B cell (primary cell): ENCODE data around the gene TLNRD1. TPM values are rescaled to one million over a fixed set of nuclear protein-coding genes. Genes with fewer than 3 reads are reported as not detected.

Experiments used
- ATAC-seq: fragments of 200-7000 bp; cut with Tn5 transposase; one replicate; pipeline ENCODE4 v1.10.0; 2021; ENCODE audit warnings: low read depth, mild to moderate bottlenecking, moderate number of reproducible peaks, moderate library complexity
- CTCF ChIA-PET: fragments of 350-600 bp; sonication (Branson Sonifier 250); formaldehyde crosslinking; loops from one replicate; lab custom pipeline; 2021; ENCODE audit warnings: antibody characterized with exemption, inconsistent platforms; lab: Charles Lee
- POLR2A ChIA-PET: fragments of 350-600 bp; sonication (Branson Sonifier 250); formaldehyde crosslinking; loops from one replicate; lab custom pipeline; 2021; ENCODE audit warnings: antibody characterized with exemption; lab: Charles Lee
- DNase-seq: peaks from one replicate; pipeline ENCODE4 v3.0.0; 2013
- H2AFZ ChIP-seq: 2 replicates; pipeline ENCODE4 v1.6.1; 2012; ENCODE audit warnings: mild to moderate bottlenecking, low read depth, low read length; ENCODE audit not compliant: insufficient read depth, poor library complexity, severe bottlenecking
- H3K27ac ChIP-seq, 2 donors: 1 replicate in 1 of 2; 2 replicates in 1 of 2; pipeline ENCODE4 v1.5.1; 2012 to 2013; ENCODE audit warnings: low read length in 2 of 2, mild to moderate bottlenecking in 2 of 2, moderate library complexity in 1 of 2
- H3K27me3 ChIP-seq, 4 experiments: fragments of 200-600 bp in 1 of 4; sonication (generic) in 1 of 4; replicated peaks in 1 of 4; 1 replicate in 2 of 4; 2 replicates in 2 of 4; pipeline versions ENCODE4 v1.6.1 to v1.7.0; 2013 to 2016; ENCODE audit warnings: low read length in 3 of 4, mild to moderate bottlenecking in 2 of 4, mixed read lengths in 1 of 4, moderate library complexity in 1 of 4; ENCODE audit not compliant: insufficient read depth in 4 of 4, control insufficient read depth in 3 of 4; ENCODE audit errors: control extremely low read depth in 1 of 4
- H3K36me3 ChIP-seq, 2 experiments: replicated peaks in 1 of 2; 1 replicate in 1 of 2; 2 replicates in 1 of 2; pipeline versions ENCODE4 v1.6.1 to v1.7.1; 2013; ENCODE audit warnings: low read length in 1 of 2; ENCODE audit not compliant: insufficient read depth in 2 of 2, control insufficient read depth in 1 of 2; ENCODE audit errors: control extremely low read depth in 1 of 2, extremely low read depth in 1 of 2
- H3K4me1 ChIP-seq, 2 donors: fragments of 200-600 bp in 1 of 2; sonication (generic) in 1 of 2; 1 replicate in 1 of 2; 2 replicates in 1 of 2; pipeline versions ENCODE4 v1.5.1 to v1.6.1; 2013 to 2017; ENCODE audit warnings: low read length in 2 of 2; ENCODE audit not compliant: control insufficient read depth in 2 of 2, insufficient read depth in 2 of 2
- H3K4me2 ChIP-seq: replicated peaks from 2 replicates; pipeline ENCODE3; 2012; ENCODE audit warnings: mild to moderate bottlenecking, low read depth, low read length; ENCODE audit not compliant: poor library complexity, severe bottlenecking
- H3K4me3 ChIP-seq, 5 experiments: fragments of 200-600 bp in 1 of 5; sonication (generic) in 1 of 5; 1 replicate in 3 of 5; 2 replicates in 2 of 5; pipeline versions ENCODE4 v1.5.1 to v1.7.0; 2011 to 2016; ENCODE audit warnings: low read length in 4 of 5, mild to moderate bottlenecking in 4 of 5, low read depth in 2 of 5, control low read depth in 1 of 5, moderate library complexity in 1 of 5; ENCODE audit not compliant: insufficient read depth in 1 of 5; ENCODE audit errors: control extremely low read depth in 1 of 5, extremely low read depth in 1 of 5
- H3K79me2 ChIP-seq: fragments of 200-600 bp; sonication (generic); one replicate; pipeline ENCODE4 v1.6.0; 2016; ENCODE audit warnings: low read length; ENCODE audit not compliant: control insufficient read depth, insufficient read depth
- H3K9ac ChIP-seq: fragments of 200-600 bp; sonication (generic); 2 replicates; pipeline ENCODE4 v1.6.1; 2017; ENCODE audit warnings: mild to moderate bottlenecking, low read length, moderate library complexity
- H3K9me3 ChIP-seq, 3 donors: one replicate each; pipeline versions ENCODE4 v1.6.1 to v1.7.1; 2013; ENCODE audit warnings: low read length in 2 of 3; ENCODE audit not compliant: control insufficient read depth in 2 of 3, insufficient read depth in 1 of 3; ENCODE audit errors: control extremely low read depth in 1 of 3
- H4K20me1 ChIP-seq: 2 replicates; pipeline ENCODE4 v1.6.0; 2012; ENCODE audit warnings: mild to moderate bottlenecking, low read length; ENCODE audit not compliant: insufficient read depth, control insufficient read depth, poor library complexity, severe bottlenecking
- H3K27ac Mint-ChIP-seq: one replicate; pipeline ENCODE4 v1.8.0; 2021; ENCODE audit warnings: mixed read lengths
- H3K27me3 Mint-ChIP-seq: one replicate; pipeline ENCODE4 v1.8.0; 2021; ENCODE audit warnings: mixed read lengths
- H3K4me1 Mint-ChIP-seq: one replicate; pipeline ENCODE4 v1.8.0; 2021; ENCODE audit warnings: mixed read lengths
- H3K4me3 Mint-ChIP-seq: one replicate; pipeline ENCODE4 v1.8.0; 2021; ENCODE audit warnings: mixed read lengths
- H3K9me3 Mint-ChIP-seq: one replicate; pipeline ENCODE4 v1.8.0; 2022; ENCODE audit warnings: mixed read lengths; ENCODE audit not compliant: insufficient read depth
- EZH2 ChIP-seq: IDR thresholded peaks from 2 replicates; pipeline ENCODE4 v1.6.1; 2012; ENCODE audit warnings: borderline replicate concordance, low read depth, mild to moderate bottlenecking, moderate library complexity, low read length; ENCODE audit not compliant: insufficient read depth, poor library complexity, severe bottlenecking
- WGBS: methylation state at CpG from one replicate; pipeline ENCODE4 v1.1.5; 2013; ENCODE audit warnings: missing lambda C conversion rate; ENCODE audit not compliant: insufficient coverage; 5-methylcytosine and 5-hydroxymethylcytosine counted together
- intact Hi-C: fragments of 100-400 bp; cut with micrococcal nuclease; formaldehyde crosslinking; loops from one replicate; pipeline ENCODE4 v1.10.0; 2022
- polyA plus RNA-seq: library from polyadenylated mRNA; depleted of rRNA; stranded (reverse); fragments of >200 nt; gene quantifications from 2 replicates; pipeline ENCODE4 v1.2.3, GENCODE V29; 2012
- total RNA-seq, 2 donors: library from RNA; stranded (reverse); fragments of 120-200 nt in 1 of 2; gene quantifications; 1 replicate in 1 of 2; 2 replicates in 1 of 2; pipeline versions ENCODE4 v1.2.3 to v1.2.4, GENCODE V29; 2013 to 2022
- TF ChIP-seq, protein P1 (sequence below): fragments of 200-600 bp; IDR thresholded peaks from one replicate; pipeline ENCODE4 v1.8.0; 2022; ENCODE audit warnings: antibody characterized with exemption, mild to moderate bottlenecking

The TLNRD1 gene
- total and polyA plus RNA-seq, 2 donors (not counting 1 experiment from before 2014, with no cell fraction given): 11.4 to 26.7 TPM

DNA sequence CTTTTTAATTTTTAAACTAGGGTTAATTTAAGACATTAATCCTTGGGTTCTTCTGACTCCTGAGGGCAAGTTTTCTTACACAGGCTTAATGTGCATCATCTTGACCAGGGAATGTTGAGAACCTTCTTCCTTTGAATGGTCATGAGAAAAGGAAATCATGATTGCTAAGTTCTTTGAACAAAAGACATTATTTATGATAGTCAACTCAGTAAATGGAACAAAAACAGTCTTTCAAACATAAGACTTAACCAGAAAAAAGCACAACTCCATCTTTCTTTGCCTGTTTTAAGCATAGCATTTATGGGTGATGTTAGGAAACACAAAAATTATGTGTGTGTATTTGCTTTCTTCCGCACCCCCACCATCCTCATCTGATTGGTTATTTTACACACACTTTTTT, 5.4 kb downstream of the TLNRD1 start:
- peaks cover 52% of the 10 kb centered on the region for H3K4me1 Mint-ChIP-seq
- intact Hi-C loops: loop anchor here (10.0 kb wide), 1 partner anchor 1259 kb away; the partner anchor contains the start of genes EFL1 and SAXO2
- TF ChIP-seq EZH2: no peak
- TF ChIP-seq, protein P1, sequence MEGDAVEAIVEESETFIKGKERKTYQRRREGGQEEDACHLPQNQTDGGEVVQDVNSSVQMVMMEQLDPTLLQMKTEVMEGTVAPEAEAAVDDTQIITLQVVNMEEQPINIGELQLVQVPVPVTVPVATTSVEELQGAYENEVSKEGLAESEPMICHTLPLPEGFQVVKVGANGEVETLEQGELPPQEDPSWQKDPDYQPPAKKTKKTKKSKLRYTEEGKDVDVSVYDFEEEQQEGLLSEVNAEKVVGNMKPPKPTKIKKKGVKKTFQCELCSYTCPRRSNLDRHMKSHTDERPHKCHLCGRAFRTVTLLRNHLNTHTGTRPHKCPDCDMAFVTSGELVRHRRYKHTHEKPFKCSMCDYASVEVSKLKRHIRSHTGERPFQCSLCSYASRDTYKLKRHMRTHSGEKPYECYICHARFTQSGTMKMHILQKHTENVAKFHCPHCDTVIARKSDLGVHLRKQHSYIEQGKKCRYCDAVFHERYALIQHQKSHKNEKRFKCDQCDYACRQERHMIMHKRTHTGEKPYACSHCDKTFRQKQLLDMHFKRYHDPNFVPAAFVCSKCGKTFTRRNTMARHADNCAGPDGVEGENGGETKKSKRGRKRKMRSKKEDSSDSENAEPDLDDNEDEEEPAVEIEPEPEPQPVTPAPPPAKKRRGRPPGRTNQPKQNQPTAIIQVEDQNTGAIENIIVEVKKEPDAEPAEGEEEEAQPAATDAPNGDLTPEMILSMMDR: no peak
- Histone ChIP-seq H3K4me2 (no peak overlapping the region), H3K27me3 (no peaks in the 10 kb centered on the region), H3K4me1 (peaks cover 18 to 24% of the 10 kb centered on the region in 2 donors), H3K4me3 (no peak overlapping the region), H3K36me3 (peaks cover 1 to 13% of the 10 kb centered on the region in 2 experiments), H3K79me2 (peaks cover 91% of the 10 kb centered on the region), H3K9me3 (no peaks in the 10 kb centered on the region), H3K9ac (no peak overlapping the region), H2AFZ (no peak overlapping the region), H4K20me1 (peaks cover 72% of the 10 kb centered on the region), H3K27ac (no peak overlapping the region)
- no peak for DNase-seq
- no peaks in the 10 kb centered on the region for H3K9me3 Mint-ChIP-seq
- H3K27ac Mint-ChIP-seq: no peak overlapping the region
- ATAC-seq: no peak
- no peaks in the 10 kb centered on the region for H3K27me3 Mint-ChIP-seq
- WGBS: no CpG with 5 or more reads among the region's 1 CpG
- ChIA-PET CTCF (interaction anchor here (0.9 kb wide), 1 partner anchor 36 kb away, joined by 3 read pairs; no protein-coding TSS in a partner anchor), POLR2A (interaction anchor here (0.7 kb wide), 1 partner anchor 266 kb away, joined by 5 read pairs; no protein-coding TSS in a partner anchor)
- H3K4me3 Mint-ChIP-seq: no peak overlapping the region

- DNase-seq (no peak), ATAC-seq (no peak)
- H3K4me1 ChIP-seq: peaks cover 14 to 20% of the 10 kb centered on the region in 2 donors
- no peak overlapping the region for H3K4me3 ChIP-seq
- Mint-ChIP-seq H3K4me1 (peaks cover 52% of the 10 kb centered on the region), H3K9me3 (no peaks in the 10 kb centered on the region), H3K4me3 (no peak overlapping the region), H3K27me3 (no peaks in the 10 kb centered on the region), H3K27ac (peak overlapping the region; percentile 46)
- no peak for TF ChIP-seq EZH2
- TF ChIP-seq, protein P1: no peak
- no peaks in the 10 kb centered on the region for H3K9me3 ChIP-seq
- no peak overlapping the region for H2AFZ ChIP-seq
- H3K36me3 ChIP-seq: peaks cover 1 to 13% of the 10 kb centered on the region in 2 experiments
- intact Hi-C loops: loop anchor here (10.0 kb wide), 1 partner anchor 1257 kb away; the partner anchor contains the start of genes EFL1 and SAXO2
- peaks cover 74% of the 10 kb centered on the region for H4K20me1 ChIP-seq
- H3K4me2 ChIP-seq: no peak overlapping the region
- CTCF ChIA-PET: interaction anchor here (0.6 kb wide), 1 partner anchor 9 kb away, joined by 4 read pairs; no protein-coding TSS in a partner anchor
- H3K79me2 ChIP-seq: peaks cover 98% of the 10 kb centered on the region
- no peaks in the 10 kb centered on the region for H3K27me3 ChIP-seq
- H3K27ac ChIP-seq: peak overlapping the region in 1 of 2 donors; percentile 20
- POLR2A ChIA-PET: no interaction called here
- 57% methylated on average over 6 of the region's 6 CpGs for WGBS
- H3K9ac ChIP-seq: no peak overlapping the region
Measured at GRCh38 chr15:81007428-81008064, 6.8 kb downstream of the TLNRD1 start.
